KMS-11 (cell line): Measurements from ENCODE around the gene KLHL21.

Experiments
- H2AFZ ChIP-seq: fragments of 200-600 bp; sonication (generic); 2 replicates; pipeline ENCODE4 v1.6.1; 2016; ENCODE audit warnings: antibody characterized with exemption, mixed run types, low read depth
- H3K27ac ChIP-seq: fragments of 200-600 bp; sonication (generic); 2 replicates; pipeline ENCODE4 v1.6.1; 2016; ENCODE audit warnings: mild to moderate bottlenecking, mixed run types
- H3K27me3 ChIP-seq: fragments of 200-600 bp; sonication (generic); 2 replicates; pipeline ENCODE4 v1.6.1; 2017; ENCODE audit warnings: mild to moderate bottlenecking, low read depth, mixed run types, moderate library complexity; ENCODE audit not compliant: insufficient read depth
- H3K36me3 ChIP-seq: fragments of 200-600 bp; sonication (generic); 2 replicates; pipeline ENCODE4 v1.6.1; 2017; ENCODE audit warnings: mild to moderate bottlenecking, mixed run types; ENCODE audit not compliant: insufficient read depth
- H3K4me1 ChIP-seq: fragments of 200-600 bp; sonication (generic); 2 replicates; pipeline ENCODE4 v1.6.1; 2016; ENCODE audit warnings: mild to moderate bottlenecking, low read depth, mixed run types; ENCODE audit not compliant: poor library complexity, severe bottlenecking
- H3K4me2 ChIP-seq: fragments of 200-600 bp; sonication (generic); 2 replicates; pipeline ENCODE4 v1.7.0; 2016; ENCODE audit warnings: mild to moderate bottlenecking, mixed run types
- H3K4me3 ChIP-seq: fragments of 200-600 bp; sonication (generic); IDR thresholded peaks from 2 replicates; pipeline ENCODE4 v1.6.1; 2017; ENCODE audit warnings: low read depth, low read length, mixed read lengths; ENCODE audit not compliant: insufficient read depth
- H3K79me2 ChIP-seq: fragments of 200-600 bp; sonication (generic); 2 replicates; pipeline ENCODE4 v1.6.1; 2016; ENCODE audit warnings: low read depth, mixed run types; ENCODE audit not compliant: insufficient read depth
- H3K9ac ChIP-seq: fragments of 200-600 bp; sonication (generic); 2 replicates; pipeline ENCODE4 v1.6.1; 2016; ENCODE audit warnings: mild to moderate bottlenecking, mixed run types
- H4K20me1 ChIP-seq: fragments of 200-600 bp; sonication (generic); 2 replicates; pipeline ENCODE4 v1.6.1; 2016; ENCODE audit warnings: mild to moderate bottlenecking, mixed run types; ENCODE audit not compliant: insufficient read depth
- CTCF ChIP-seq: fragments of 200-600 bp; sonication (generic); conservative IDR thresholded peaks from 2 replicates; pipeline ENCODE4 v1.6.1; 2017; ENCODE audit warnings: low read depth, mild to moderate bottlenecking, antibody characterized with exemption, low read length, moderate library complexity, mixed read lengths

KLHL21 gene

GRCh38 chr1:6588128-6588892 is 14.4 kb downstream of the KLHL21 start:
- no peak overlapping the region for H2AFZ ChIP-seq
- no peaks in the 10 kb centered on the region for H3K36me3 ChIP-seq

GRCh38 chr1:6587261-6588005 is 15.2 kb downstream of the KLHL21 start:
- H4K20me1 ChIP-seq, result no peaks in the 10 kb centered on the region
- no peak overlapping the region for H3K4me3 ChIP-seq
- no peak overlapping the region for H2AFZ ChIP-seq
- no peaks in the 10 kb centered on the region for H3K27me3 ChIP-seq
- no peak overlapping the region for H3K4me2 ChIP-seq
- H3K36me3 ChIP-seq, result no peaks in the 10 kb centered on the region
- peaks cover 12% of the 10 kb centered on the region for H3K4me1 ChIP-seq
- no peaks in the 10 kb centered on the region; the same call in 1 of the 2 replicates for H3K79me2 ChIP-seq
- H3K27ac ChIP-seq, result peak overlapping the region; percentile 7; the same call in 1 of the 2 replicates
- TF ChIP-seq CTCF, result no peak
- H3K9ac ChIP-seq, result no peak overlapping the region

More at GRCh38 chr1:6588128-6588892, 14.4 kb downstream of the KLHL21 start:
- TF ChIP-seq CTCF, result no peak
- H3K27ac ChIP-seq, result no peak overlapping the region
- H3K79me2 ChIP-seq, result no peaks in the 10 kb centered on the region
- no peak overlapping the region for H3K4me2 ChIP-seq
- H4K20me1 ChIP-seq, result no peaks in the 10 kb centered on the region
- no peaks in the 10 kb centered on the region for H3K27me3 ChIP-seq
- no peak overlapping the region for H3K9ac ChIP-seq
- H3K4me3 ChIP-seq, result no peak overlapping the region
- peaks cover 5% of the 10 kb centered on the region for H3K4me1 ChIP-seq

- no peaks in the 10 kb centered on the region for H3K27me3 ChIP-seq
- H2AFZ ChIP-seq, result no peak overlapping the region
- H3K9ac ChIP-seq, result no peak overlapping the region
- H3K36me3 ChIP-seq, result no peaks in the 10 kb centered on the region
- H3K4me2 ChIP-seq, result no peak overlapping the region
- H3K79me2 ChIP-seq, result no peaks in the 10 kb centered on the region; the same call in 1 of the 2 replicates
- no peaks in the 10 kb centered on the region for H4K20me1 ChIP-seq
- H3K27ac ChIP-seq, result no peak overlapping the region
- H3K4me3 ChIP-seq, result no peak overlapping the region
- H3K4me1 ChIP-seq, result peaks cover 22% of the 10 kb centered on the region
- TF ChIP-seq CTCF, result no peak
These were observed 16.3 kb downstream of the KLHL21 start for GRCh38 chr1:6586404-6586816.

GRCh38 chr1:6585841-6586240 is 16.8 kb downstream of the KLHL21 start:
- Histone ChIP-seq H3K27ac (no peak overlapping the region), H3K4me3 (no peak overlapping the region), H3K4me1 (peaks cover 28% of the 10 kb centered on the region), H3K36me3 (no peaks in the 10 kb centered on the region), H2AFZ (no peak overlapping the region), H3K79me2 (peaks cover 4% of the 10 kb centered on the region), H3K4me2 (no peak overlapping the region), H3K27me3 (no peaks in the 10 kb centered on the region), H4K20me1 (no peaks in the 10 kb centered on the region), H3K9ac (no peak overlapping the region)
- no peak for TF ChIP-seq CTCF
